NCI-H1105 (cell line): ENCODE measurements around the gene TRMU.
"Not testable (repeated sequence)": the region's sequence is repeated elsewhere in the genome, so short reads cannot be mapped to it uniquely, and the experiment has no call there.

Experiments
- DNase-seq: peaks from one replicate; lab custom pipeline; 2025; lab: John Stamatoyannopoulos, UW

Gene TRMU

DNA sequence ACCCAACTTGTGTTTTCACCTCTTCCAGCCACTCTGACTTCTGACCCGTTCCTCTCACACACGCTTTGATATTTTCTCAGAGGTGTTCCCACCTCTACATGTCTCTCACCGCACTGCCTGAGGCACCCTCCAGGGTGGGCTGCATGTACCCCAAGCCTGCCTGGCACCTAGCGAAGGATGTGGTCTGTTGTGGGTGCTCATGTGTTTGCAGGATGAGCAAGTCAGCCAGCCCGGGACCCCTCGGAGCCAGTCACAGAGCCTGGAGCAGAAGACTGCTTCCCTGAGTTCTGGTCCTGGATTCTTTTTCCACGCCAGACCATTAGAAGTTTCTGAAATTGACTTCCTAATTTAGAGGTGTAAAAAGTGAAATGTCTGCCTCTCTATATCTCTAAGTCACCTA, 35.0 kb upstream of the TRMU start:
- DNase-seq, result no peak

DNA sequence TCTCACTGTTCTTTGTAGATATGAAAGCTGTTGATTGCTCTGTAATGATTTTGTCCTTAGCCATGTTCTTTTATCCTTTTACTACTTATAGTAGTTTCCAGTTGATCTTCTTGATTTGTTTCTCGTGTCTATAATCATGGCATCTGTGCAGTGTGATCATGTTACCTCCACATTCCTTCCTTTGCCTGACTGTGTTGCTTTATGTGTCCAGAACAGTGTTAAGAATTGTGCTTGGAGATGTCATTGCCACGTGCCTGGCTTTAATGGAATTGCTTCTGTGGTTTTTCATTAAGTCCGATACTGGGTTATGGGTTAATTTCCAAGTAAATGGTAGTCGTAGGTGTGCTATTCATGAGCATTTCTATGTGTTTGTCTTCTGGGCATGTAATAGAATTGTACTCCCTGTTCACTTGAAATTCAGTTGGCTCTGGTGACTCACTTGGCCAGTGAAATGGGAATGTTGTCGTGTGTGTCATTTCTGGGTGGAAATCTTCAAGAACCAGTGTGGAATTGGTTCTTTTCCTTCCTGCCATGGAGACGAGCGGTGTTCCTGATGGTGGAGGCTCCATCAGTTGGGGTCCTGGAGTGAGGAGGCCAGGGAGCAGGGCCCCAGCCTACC, 32.1 kb upstream of the TRMU start:
- DNase-seq, result no peak

DNA sequence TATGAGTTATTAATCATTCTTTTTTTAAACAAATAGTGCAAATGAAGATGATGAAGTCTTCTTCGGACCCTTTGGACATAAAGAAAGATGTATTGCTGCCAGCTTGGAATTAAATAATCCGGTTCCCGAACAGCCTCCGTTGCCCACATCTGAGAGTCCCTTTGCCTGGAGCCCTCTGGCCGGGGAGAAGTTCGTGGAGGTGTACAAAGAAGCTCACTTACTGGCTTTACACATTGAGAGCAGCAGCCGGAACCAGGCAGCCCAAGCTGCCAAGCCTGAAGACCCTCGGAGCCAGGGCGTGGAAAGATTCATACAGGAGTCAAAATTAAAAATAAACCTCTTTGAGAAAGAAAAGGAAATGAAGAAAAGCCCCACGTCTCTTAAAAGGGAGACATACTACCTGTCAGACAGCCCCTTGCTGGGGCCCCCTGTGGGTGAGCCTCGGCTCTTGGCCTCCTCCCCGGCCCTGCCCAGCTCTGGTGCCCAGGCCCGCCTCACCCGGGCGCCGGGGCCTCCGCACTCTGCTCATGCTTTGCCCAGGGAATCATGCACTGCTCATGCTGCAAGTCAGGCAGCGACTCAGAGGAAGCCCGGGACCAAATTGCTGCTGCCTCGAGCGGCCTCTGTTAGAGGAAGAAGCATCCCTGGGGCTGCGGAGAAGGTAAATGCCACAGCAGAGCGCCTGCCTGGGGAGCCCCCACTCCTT, 27.1 kb upstream of the TRMU start:
- DNase-seq, result no peak

DNA sequence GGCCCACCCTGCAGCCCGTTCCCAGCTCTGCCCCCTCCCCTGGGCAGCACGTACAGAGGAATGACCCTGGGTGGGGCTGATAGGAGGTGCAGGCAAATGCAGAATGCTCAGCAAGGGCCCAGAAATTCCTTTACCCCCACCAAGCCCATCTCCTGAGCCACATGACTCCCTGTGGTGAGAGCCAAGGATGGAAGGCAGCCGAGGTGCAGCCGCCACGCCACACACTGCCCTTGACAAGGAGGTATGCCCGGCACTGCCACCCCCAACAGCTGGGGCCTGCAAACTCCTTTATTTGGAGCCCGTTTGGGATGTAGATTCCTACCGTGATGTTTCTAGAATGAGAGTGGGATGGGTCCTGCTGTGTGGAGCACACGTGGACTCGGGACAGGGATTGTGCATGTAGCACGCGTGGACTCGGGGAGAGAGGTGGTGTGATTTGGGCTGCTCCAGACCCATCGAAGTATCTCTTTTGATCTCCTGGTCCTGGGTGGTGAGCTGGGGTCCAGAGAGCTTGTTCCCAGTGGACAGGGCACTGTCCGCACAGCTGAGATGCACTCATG, 25.9 kb upstream of the TRMU start:
- no peak for DNase-seq

DNA sequence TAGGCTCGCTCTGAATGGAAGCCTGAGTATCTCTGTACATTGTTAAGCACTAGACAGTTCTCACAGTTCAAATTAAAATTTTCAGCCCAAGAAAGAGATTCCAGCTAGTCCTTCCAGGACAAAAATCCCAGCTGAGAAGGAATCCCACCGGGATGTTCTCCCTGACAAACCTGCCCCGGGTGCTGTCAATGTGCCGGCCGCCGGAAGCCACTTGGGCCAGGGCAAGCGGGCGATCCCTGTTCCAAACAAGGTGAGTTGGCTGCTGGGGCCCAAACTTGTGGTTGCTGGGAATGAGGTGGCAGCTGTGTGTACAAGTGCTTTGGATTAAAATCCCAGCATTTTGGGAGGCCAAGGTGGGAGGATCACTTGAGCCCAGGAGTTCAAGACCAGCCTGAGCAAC, 23.5 kb upstream of the TRMU start:
- DNase-seq, result no peak

DNA sequence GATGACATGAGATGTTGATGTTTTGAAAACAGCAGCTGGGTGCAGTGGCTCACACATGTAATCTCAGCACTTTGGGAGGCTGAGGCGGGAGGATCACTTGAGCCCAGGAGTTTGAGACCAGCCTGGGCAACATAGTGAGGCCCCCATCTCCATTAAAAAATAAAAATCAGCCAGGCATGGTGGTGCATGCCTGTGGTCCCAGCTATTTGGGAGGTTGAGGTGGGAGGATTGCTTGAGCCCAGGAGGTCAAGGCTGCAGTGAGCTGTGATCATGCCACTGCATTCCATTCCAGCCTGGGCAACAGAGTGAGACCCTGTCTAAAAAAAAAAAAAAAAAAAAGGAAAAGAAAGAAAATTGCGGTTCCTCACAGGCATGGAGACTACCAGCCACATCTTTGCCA, 22.7 kb upstream of the TRMU start:
- not testable (repeated sequence) for DNase-seq

DNA sequence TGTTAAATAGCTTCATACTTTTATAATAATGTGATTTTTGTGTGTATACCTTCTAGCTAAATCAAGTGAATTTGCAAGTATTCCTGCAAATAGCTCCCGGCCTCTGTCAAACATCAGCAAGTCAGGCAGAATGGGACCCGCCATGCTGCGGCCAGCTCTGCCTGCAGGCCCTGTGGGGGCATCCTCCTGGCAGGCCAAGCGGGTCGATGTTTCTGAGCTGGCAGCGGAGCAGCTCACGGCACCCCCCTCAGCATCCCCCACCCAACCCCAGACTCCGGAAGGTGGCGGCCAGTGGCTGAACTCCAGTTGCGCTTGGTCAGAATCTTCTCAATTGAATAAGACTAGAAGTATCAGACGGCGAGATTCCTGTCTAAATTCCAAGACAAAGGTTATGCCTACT, 19.5 kb upstream of the TRMU start:
- no peak for DNase-seq

DNA sequence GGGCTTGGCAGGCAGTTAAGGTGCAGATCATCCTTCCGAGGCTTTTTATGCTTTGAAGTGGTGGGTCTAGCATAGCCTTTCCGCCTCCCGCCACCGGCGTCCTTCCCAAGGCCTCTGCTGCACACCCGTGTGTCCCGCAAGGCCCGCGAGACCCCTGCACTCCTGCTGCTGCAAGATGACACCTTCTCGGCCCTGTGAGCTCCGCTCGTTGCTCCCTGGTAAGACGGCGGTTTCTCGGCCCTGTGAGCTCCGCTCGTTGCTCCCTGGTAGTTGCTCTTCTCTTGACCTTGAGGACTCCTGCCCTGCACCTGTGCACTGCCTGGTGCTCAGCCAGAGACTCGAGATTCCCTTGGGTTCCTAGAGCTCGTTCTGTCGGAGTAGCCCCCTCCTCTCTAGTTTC, 17.9 kb upstream of the TRMU start:
- no peak for DNase-seq

DNA sequence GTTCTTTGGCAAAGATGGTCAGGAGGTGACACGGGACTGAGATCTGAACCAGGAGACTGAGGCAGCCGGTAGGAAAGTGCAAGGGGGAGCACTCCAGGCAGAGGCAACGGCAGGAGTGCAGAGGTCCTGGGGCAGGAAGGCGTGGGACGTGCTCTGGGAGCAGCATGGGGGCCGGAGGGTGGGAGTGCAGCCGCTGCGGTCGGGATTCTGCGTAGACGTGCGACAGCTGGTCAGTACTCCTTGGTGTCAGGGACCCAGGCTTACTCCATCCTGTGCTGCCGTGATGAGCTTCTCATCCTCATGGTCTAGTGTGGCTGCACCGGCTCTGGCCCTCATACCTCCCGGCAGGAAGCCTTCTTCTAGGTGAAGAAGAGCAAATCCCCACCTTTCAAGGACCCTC, 16.9 kb upstream of the TRMU start:
- DNase-seq, result no peak

DNA sequence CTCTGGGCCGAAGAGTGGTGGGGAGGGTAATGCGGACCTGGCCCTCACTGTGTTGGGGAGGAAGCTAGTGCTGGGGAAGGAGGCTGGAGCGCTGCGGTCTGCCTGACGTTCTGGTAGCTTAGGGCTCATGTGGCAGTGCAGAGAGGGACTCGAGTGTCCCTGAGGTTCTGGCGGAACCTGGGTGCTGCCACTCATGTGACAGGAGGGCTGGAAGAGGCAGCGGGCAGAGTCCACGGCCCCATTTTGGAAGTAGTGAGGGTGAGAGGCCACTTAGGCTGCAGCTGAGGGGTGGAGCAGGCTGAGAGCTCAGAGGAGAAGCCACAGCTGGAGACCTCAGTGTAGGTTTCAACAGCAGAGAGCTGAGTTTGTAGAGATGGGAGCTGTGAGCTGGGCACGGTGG, 16.2 kb upstream of the TRMU start:
- no peak for DNase-seq

DNA sequence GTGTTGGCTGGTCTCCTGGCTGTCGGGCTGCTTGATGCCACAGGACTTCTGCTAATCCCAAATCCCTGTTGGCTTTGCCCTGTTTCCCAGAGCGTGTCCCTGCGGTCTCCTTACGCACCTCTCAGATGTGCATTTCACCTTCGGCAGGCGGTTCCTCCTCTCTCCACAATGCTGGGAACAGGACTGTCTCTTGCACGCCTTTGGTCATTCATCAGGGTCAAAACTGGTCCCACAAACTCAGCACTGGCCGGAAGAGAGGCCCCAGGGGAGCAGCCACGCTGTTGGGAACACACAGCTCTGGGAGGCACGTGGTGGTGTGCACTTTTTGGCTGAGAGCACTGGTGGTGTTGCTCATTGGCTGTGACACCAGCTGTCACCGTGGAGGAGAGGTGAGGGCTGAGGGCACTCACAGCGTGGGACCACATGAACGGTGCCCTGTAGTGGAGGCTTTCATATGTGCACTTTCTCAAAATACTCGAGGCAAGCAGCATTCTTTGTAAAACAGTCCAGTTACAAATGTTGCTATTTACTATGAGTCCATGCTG, 15.3 kb upstream of the TRMU start:
- DNase-seq, result no peak

DNA sequence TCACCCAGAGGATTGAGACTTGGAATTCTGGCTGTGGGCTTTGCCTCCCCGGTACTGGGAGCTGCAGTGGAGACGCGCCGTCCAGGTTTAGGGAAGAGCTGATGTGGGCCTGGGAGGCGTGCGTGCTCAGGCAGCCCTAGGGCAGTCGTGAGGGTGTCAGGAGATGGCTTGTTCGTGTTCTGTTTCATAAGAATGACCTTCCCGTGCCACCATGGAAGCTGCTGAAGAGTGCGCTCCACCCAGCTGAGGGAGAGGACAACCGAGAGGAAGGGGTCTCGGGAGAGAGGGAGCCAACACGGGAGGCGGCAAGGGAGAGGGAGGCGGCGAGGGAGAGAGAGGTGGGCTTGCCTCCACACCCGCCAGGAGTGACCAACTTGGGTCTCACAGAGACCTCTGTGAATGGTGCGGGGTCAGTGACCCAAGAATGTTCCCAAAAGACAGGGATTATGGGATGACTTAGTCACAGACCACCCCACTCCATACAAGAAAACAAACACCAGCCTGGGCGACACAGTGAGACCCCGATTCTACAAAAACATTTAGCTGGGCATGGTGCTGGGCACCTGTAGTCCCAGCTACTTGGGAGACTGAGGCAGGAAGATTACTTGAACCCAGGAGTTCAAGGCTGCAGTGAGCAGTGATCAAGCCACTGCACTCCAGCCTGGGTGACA, 14.7 kb upstream of the TRMU start:
- no peak for DNase-seq

DNA sequence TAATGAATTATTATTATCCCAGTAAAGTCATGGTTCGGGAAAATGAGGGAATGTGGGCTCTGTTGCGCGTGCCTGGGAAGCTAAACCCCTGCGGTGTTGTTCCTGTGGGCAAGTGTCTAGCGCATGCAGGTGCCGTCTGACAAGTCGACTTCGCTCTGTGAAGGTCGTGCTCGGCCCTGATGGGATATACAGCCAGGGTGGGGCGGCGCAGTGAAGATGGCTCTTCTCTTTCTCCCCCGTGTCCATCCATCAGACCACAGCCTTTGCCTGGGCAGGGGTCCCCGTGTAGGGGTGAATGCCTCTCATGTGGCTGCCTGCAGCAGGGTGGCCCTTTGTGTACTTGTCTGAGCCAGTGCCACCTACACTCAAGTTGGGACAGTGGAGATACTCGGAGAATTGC, 12.8 kb upstream of the TRMU start:
- no peak for DNase-seq

DNA sequence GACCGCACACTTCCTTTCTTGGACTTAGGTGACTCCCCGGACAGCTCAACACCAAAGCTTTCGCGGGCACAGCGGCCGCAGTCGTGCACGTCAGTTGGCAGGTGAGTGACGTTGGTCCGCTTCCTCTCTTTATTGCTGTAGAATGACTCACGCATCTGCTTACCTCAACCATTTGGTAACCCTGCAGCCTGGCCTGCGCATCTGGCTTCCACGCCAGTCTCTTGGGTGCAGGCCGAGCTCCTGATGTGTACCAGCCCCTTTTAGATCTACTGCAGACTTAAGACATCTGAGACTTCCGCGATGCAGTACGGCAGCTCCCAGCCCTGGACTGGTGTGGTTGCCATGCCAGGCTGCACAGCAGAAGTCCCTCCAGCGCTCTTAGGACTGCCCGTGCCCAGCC, 12.4 kb upstream of the TRMU start:
- DNase-seq, result no peak

DNA sequence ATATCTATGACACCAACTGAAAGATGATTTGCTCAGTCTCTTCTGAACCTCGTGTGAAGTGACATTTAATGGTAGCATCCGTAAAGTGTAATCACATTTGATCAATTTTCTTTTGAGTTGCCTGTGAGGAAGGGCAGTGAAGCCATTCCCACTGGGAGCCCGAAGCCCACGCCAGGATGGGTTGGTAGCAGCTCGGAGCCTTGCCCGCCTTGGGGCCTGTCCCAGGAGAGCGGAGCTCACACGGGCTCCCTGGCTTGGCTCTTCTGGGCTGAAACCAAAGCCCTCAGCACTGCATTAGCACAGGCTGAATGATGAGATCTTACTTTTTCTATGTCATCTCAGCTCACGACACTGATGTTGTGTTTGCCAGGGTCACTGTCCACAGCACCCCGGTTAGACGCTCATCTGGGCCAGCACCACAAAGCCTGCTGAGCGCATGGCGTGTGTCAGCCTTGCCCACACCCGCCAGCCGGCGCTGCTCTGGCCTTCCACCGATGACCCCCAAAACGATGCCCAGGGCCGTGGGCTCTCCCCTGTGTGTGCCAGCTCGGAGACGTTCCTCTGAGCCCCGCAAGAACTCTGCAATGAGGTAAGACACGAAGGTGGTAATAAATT, 9.3 kb upstream of the TRMU start:
- no peak for DNase-seq

DNA sequence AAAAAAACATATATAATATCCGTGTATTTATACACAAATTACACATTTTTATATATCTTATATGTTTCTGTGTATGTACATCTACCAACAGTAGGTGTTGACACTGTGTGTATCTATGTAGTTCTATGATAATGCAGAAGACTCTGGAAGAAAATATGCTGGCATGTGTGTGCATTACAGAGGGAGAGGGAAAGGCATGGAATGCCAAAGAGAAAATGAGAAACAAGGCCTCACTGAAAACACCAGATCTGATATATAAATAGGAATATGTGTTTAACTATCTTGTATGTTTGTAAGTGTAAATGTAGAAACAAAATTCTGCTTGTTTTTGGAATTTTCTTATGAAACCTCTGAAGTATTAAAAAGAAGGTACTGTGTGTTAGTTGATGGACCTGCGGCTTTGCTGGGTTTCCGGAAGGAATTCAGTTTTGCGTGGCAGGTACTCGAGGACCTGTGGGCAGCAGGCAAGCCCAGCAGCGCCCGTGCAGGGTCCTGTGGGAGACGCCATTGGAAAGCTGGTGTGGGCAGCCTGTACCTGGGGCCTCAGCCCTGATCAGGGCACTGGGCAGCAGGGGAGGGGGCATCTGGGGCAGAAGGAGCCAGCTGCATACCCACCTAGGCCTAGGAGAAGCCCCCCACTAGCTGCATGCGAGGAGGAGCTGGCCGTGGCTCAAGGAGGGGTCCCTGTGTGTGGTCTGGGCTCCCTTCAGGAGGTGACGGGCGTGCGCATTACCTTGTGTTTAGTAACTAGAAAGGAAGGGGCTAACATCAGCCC, 7.6 kb upstream of the TRMU start:
- DNase-seq, result no peak

DNA sequence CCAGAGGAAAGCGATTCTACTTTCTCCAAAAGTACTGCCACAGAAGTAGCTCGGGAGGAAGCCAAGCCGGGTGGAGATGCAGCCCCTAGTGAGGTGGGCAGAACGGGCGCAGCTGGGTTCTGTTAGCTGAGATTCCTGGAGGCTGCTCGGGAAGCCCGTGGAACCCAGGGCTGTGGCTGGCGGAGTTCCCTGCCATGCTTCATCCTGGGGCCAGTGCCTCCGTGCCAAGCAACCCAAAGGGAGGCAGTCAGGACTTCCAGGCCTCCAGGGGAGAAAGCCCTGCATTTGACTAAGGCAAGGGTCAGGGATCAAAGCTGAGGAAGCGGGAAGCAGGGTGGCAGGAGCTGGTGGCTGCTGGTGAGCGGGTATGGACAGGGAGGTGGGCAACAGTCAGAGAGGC, 6.7 kb upstream of the TRMU start:
- no peak for DNase-seq

DNA sequence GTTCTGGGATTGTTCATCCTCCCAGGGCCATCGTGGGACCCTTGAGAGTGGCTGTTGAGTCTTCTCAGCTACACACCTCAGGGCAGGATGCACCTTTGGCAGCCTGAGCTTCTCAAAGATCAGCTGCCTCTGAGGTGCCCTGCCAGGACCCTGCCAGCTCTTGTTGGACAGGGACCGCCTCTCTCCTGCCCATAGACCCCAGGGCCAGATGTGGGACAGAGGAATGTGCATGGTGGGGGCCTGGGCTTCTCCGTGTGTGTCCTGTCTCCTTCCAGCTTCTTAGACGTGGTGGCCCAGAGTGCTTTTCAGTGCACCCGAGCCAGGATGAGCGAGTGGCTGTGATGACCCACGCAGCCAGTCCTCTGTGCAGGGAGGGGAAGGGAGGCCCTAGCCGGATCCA, 5.9 kb upstream of the TRMU start:
- DNase-seq, result no peak

DNA sequence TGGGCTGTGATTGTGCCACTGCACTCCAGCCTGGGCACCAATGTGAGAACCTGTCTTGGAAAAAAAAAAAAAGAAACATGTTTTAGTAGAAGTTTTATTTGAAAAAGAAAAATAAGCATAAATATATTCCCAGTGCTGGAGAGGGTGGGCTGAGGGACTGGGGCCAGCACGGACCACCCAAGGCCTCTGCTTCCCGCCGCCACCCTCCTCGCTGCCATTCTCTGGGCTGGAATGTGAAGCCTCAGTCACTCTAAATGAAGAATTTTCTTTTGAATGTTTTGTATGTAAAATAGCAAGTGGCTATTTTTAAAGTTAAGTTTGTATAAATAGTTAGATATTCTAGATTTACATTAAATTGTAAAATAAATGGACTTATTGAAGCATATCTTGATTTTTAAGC, 5.1 kb upstream of the TRMU start:
- no peak for DNase-seq

DNA sequence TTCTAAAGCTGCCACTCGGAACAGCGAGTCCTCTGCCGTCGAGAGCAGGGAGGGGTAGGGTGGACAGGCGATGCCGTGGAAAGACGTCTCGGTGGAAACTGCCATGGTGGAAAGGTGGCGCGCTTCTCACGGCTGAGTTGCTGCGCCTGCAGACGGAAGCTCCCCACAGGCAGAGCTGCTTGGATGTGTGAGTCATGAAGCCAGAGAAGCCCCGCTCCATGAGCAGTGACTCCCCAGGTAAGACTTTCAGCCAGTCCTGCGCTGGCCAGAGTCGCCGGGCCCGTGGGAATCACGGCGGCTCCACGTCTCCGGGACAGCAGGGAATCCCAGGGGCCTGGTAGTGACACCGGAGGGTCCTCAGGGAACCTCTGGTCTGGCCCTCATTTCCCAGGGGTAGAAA, 4.0 kb upstream of the TRMU start:
- no peak for DNase-seq

DNA sequence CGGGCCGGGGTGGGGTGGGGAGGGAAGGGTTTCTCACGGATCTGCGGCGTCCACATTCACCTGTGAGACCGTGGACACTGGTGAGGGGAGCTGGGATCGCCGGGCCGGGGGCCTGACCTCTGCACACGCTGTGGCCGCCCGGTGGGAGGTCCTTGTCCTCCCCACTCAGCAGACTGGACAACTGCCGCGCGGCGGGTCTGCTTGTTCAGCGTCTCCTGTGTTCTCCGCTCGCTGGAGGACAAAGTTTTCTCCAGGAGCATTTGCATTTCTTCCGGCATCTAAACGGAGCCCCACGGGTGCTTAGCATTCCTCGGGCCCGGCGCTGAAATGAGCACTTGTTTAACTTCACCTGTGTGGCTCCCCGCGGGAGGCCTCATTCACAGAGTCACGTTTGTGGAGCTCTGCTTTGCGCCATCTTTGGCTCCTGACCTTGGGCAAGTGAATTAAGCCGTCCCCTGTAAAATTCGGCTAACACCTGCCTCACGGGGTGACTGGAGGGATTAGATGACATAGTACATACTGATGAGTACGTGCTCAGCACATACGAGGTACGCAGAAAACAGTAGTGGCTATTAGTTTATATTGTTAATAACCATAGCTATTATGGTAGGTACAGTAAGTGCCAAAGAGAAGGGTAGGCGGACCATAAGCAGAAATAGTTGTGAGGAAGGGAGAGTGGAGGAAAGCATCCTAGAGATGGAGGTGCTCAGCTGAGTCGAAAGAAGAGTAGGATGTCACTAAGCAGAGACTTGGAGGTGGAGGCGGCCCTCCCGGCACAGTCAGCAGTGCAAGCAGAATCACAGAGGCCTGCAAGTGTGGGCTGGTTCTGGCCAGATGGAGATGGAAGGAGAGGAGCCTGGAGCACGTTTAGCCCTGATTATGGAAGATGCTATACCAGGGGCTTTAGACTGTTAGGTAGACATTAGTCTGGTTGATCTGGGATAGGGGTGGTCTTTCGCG, 885 bp downstream of the TRMU start:
- DNase-seq, result no peak
